K562 (cell line): ENCODE results near the gene ARPC4. TPM values are rescaled to one million over a fixed set of nuclear protein-coding genes. Genes with fewer than 3 reads are reported as not detected.

Experiments
- SMAD1 ChIP-seq: fragments of 150-350 bp; IDR thresholded peaks from 2 replicates; pipeline ENCODE4 v1.6.1; 2014; ENCODE audit warnings: low read length, low read depth; ENCODE audit not compliant: partially characterized antibody
- TEAD2 ChIP-seq: fragments of 450-650 bp; IDR thresholded peaks from 2 replicates; pipeline ENCODE4 v1.6.1; 2016; ENCODE audit warnings: missing genetic modification characterization, control low read depth, missing compliant biosample characterization
- TGIF2 ChIP-seq: sonication (generic); formaldehyde crosslinking; IDR thresholded peaks from 2 replicates; pipeline ENCODE4 v1.8.1; 2022; ENCODE audit warnings: mild to moderate bottlenecking, missing genetic modification reagents, moderate library complexity
- ZNF589 ChIP-seq: fragments of 200-800 bp; sonication (Bioruptor generic); IDR thresholded peaks from 2 replicates; pipeline ENCODE4 v1.6.1; 2016; ENCODE audit warnings: low read depth, missing genetic modification characterization, missing compliant biosample characterization
- polyA plus RNA-seq, 8 experiments: library from polyadenylated mRNA; depleted of rRNA in 4 of 8; stranded (reverse) in 5 of 8; unstranded in 3 of 8; fragments of >200 nt; fragmentation: Nextera tagmentation in 2 of 8; fragmentation: Illumina TruSeq in 1 of 8; extraction: Ambion mirVana in 2 of 8; extraction: Trizol in 1 of 8; gene quantifications; 2 replicates each; pipeline versions ENCODE4 v1.2.1 to v1.2.3, GENCODE V29; 2011 to 2014; ENCODE audit warnings: inconsistent platforms in 1 of 8, missing spikeins in 1 of 8
- total RNA-seq, 7 experiments: library from RNA; depleted of rRNA in 6 of 7; stranded (reverse); fragments of >200 nt in 6 of 7; fragmentation: Illumina TruSeq in 2 of 7; extraction: Trizol in 2 of 7; gene quantifications; 2 replicates each; pipeline versions ENCODE4 v1.2.1 to v1.2.3, GENCODE V29; 2011 to 2021; ENCODE audit warnings: low replicate concordance in 1 of 7
- TF ChIP-seq, protein P1 (sequence below), 2 experiments: fragments of 450-650 bp; IDR thresholded peaks; 2 replicates each; pipeline ENCODE4 v1.6.1; 2018; ENCODE audit warnings: mild to moderate bottlenecking in 2 of 2, low read depth in 1 of 2; ENCODE audit not compliant: partially characterized antibody in 2 of 2
- TF ChIP-seq, protein P2 (sequence below): fragments of 250-450 bp; sonication (Bioruptor Pico); IDR thresholded peaks from 2 replicates; pipeline ENCODE4 v1.4.0; 2020; ENCODE audit warnings: mild to moderate bottlenecking
- TF ChIP-seq, protein P3 (sequence below): fragments of 150-350 bp; IDR thresholded peaks from 2 replicates; pipeline ENCODE4 v1.6.1; 2014; ENCODE audit warnings: low read depth, mild to moderate bottlenecking, low read length, borderline replicate concordance
- TF ChIP-seq, protein P4 (sequence below): fragments of 250-450 bp; sonication (Bioruptor Pico); IDR thresholded peaks from 2 replicates; pipeline ENCODE4 v1.4.0; 2020
- TF ChIP-seq, protein P5 (sequence below): fragments of 200-800 bp; sonication (Bioruptor generic); IDR thresholded peaks from 2 replicates; pipeline ENCODE4 v1.6.1; 2017; ENCODE audit warnings: missing genetic modification characterization, missing compliant biosample characterization

The ARPC4 gene
- total and polyA plus RNA-seq, 9 of the 15 experiments (the other 6 are each of a cell fraction or from before 2014, with no cell fraction given) = 20.1 to 153 (median 119) TPM

DNA sequence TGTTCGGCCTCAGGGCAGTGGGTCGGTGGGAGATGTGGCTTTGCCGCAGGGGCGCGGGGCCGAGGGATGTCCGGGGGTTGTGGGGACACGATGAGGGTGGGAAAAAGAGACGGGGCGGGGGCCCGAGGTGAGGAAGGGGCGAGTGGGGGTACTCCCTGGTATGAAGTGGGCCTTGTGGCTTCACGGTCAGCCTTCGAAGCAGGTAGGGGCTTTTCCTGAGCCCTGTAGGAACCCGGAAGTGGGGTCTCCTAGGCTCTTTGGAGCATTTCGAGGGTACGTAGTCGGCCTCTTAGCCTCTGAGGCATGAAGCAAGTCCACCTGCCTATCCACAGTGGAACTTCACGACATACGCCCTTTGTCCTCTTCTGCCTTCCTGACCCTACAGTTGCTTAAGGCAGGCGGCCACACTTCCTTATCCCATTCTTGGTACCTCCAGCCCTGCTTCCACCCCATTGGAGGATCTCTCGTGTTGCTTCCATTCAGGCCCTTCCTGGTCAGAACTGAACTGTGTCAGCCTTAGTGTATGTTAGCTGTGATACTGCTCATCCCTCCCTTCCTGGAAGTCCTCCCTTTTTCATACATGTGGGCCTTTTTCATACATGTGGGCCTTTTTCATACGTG lies 389 bp downstream of the ARPC4 start (continued):
- TF ChIP-seq, protein P1, sequence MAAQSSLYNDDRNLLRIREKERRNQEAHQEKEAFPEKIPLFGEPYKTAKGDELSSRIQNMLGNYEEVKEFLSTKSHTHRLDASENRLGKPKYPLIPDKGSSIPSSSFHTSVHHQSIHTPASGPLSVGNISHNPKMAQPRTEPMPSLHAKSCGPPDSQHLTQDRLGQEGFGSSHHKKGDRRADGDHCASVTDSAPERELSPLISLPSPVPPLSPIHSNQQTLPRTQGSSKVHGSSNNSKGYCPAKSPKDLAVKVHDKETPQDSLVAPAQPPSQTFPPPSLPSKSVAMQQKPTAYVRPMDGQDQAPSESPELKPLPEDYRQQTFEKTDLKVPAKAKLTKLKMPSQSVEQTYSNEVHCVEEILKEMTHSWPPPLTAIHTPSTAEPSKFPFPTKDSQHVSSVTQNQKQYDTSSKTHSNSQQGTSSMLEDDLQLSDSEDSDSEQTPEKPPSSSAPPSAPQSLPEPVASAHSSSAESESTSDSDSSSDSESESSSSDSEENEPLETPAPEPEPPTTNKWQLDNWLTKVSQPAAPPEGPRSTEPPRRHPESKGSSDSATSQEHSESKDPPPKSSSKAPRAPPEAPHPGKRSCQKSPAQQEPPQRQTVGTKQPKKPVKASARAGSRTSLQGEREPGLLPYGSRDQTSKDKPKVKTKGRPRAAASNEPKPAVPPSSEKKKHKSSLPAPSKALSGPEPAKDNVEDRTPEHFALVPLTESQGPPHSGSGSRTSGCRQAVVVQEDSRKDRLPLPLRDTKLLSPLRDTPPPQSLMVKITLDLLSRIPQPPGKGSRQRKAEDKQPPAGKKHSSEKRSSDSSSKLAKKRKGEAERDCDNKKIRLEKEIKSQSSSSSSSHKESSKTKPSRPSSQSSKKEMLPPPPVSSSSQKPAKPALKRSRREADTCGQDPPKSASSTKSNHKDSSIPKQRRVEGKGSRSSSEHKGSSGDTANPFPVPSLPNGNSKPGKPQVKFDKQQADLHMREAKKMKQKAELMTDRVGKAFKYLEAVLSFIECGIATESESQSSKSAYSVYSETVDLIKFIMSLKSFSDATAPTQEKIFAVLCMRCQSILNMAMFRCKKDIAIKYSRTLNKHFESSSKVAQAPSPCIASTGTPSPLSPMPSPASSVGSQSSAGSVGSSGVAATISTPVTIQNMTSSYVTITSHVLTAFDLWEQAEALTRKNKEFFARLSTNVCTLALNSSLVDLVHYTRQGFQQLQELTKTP (IDR thresholded peaks at IDR 0.05; ENCODE audit: low read depth in 1 of 2, partially characterized antibody in 2 of 2) = peak in 1 of 2 experiments; percentile 3
- TF ChIP-seq ZNF589 (CRISPR knock-in tag) = no peak
- TF ChIP-seq, protein P2, sequence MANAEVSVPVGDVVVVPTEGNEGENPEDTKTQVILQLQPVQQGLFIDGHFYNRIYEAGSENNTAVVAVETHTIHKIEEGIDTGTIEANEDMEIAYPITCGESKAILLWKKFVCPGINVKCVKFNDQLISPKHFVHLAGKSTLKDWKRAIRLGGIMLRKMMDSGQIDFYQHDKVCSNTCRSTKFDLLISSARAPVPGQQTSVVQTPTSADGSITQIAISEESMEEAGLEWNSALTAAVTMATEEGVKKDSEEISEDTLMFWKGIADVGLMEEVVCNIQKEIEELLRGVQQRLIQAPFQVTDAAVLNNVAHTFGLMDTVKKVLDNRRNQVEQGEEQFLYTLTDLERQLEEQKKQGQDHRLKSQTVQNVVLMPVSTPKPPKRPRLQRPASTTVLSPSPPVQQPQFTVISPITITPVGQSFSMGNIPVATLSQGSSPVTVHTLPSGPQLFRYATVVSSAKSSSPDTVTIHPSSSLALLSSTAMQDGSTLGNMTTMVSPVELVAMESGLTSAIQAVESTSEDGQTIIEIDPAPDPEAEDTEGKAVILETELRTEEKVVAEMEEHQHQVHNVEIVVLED (CRISPR knock-in tag) = no peak
- no peak for TF ChIP-seq TGIF2 (CRISPR knock-in tag)
- TF ChIP-seq SMAD1 = peak; percentile 6
- no peak for TF ChIP-seq TEAD2
- TF ChIP-seq, protein P3, sequence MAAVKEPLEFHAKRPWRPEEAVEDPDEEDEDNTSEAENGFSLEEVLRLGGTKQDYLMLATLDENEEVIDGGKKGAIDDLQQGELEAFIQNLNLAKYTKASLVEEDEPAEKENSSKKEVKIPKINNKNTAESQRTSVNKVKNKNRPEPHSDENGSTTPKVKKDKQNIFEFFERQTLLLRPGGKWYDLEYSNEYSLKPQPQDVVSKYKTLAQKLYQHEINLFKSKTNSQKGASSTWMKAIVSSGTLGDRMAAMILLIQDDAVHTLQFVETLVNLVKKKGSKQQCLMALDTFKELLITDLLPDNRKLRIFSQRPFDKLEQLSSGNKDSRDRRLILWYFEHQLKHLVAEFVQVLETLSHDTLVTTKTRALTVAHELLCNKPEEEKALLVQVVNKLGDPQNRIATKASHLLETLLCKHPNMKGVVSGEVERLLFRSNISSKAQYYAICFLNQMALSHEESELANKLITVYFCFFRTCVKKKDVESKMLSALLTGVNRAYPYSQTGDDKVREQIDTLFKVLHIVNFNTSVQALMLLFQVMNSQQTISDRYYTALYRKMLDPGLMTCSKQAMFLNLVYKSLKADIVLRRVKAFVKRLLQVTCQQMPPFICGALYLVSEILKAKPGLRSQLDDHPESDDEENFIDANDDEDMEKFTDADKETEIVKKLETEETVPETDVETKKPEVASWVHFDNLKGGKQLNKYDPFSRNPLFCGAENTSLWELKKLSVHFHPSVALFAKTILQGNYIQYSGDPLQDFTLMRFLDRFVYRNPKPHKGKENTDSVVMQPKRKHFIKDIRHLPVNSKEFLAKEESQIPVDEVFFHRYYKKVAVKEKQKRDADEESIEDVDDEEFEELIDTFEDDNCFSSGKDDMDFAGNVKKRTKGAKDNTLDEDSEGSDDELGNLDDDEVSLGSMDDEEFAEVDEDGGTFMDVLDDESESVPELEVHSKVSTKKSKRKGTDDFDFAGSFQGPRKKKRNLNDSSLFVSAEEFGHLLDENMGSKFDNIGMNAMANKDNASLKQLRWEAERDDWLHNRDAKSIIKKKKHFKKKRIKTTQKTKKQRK = 0 out of 2 replicates have a peak, but pooled peaks have one; percentile 15
- TF ChIP-seq, protein P4, sequence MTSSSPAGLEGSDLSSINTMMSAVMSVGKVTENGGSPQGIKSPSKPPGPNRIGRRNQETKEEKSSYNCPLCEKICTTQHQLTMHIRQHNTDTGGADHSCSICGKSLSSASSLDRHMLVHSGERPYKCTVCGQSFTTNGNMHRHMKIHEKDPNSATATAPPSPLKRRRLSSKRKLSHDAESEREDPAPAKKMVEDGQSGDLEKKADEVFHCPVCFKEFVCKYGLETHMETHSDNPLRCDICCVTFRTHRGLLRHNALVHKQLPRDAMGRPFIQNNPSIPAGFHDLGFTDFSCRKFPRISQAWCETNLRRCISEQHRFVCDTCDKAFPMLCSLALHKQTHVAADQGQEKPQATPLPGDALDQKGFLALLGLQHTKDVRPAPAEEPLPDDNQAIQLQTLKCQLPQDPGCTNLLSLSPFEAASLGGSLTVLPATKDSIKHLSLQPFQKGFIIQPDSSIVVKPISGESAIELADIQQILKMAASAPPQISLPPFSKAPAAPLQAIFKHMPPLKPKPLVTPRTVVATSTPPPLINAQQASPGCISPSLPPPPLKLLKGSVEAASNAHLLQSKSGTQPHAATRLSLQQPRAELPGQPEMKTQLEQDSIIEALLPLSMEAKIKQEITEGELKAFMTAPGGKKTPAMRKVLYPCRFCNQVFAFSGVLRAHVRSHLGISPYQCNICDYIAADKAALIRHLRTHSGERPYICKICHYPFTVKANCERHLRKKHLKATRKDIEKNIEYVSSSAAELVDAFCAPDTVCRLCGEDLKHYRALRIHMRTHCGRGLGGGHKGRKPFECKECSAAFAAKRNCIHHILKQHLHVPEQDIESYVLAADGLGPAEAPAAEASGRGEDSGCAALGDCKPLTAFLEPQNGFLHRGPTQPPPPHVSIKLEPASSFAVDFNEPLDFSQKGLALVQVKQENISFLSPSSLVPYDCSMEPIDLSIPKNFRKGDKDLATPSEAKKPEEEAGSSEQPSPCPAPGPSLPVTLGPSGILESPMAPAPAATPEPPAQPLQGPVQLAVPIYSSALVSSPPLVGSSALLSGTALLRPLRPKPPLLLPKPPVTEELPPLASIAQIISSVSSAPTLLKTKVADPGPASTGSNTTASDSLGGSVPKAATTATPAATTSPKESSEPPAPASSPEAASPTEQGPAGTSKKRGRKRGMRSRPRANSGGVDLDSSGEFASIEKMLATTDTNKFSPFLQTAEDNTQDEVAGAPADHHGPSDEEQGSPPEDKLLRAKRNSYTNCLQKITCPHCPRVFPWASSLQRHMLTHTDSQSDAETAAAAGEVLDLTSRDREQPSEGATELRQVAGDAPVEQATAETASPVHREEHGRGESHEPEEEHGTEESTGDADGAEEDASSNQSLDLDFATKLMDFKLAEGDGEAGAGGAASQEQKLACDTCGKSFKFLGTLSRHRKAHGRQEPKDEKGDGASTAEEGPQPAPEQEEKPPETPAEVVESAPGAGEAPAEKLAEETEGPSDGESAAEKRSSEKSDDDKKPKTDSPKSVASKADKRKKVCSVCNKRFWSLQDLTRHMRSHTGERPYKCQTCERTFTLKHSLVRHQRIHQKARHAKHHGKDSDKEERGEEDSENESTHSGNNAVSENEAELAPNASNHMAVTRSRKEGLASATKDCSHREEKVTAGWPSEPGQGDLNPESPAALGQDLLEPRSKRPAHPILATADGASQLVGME (CRISPR knock-in tag) = no peak
- TF ChIP-seq, protein P5, sequence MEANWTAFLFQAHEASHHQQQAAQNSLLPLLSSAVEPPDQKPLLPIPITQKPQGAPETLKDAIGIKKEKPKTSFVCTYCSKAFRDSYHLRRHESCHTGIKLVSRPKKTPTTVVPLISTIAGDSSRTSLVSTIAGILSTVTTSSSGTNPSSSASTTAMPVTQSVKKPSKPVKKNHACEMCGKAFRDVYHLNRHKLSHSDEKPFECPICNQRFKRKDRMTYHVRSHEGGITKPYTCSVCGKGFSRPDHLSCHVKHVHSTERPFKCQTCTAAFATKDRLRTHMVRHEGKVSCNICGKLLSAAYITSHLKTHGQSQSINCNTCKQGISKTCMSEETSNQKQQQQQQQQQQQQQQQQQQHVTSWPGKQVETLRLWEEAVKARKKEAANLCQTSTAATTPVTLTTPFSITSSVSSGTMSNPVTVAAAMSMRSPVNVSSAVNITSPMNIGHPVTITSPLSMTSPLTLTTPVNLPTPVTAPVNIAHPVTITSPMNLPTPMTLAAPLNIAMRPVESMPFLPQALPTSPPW = no peak
